HG02763 (cell line): ENCODE data around the gene MRFAP1L1.
"Not testable (repeated sequence)": the region's sequence is repeated elsewhere in the genome, so short reads cannot be mapped to it uniquely, and the experiment has no call there.

Experiments
- ATAC-seq: cut with Tn5 transposase; IDR thresholded peaks from one replicate; pipeline ENCODE4 v1.9.1; 2021; ENCODE audit warnings: mild to moderate bottlenecking, moderate library complexity; ENCODE audit not compliant: unreplicated experiment

MRFAP1L1 gene

GRCh38 chr4:6709230-6710114 lies at the start of gene MRFAP1L1:
Gene MRFAP1L1, minus strand, starts transcription at chr4:6709865. Its CDS starts 236 bp downstream, at chr4:6709629.
- ATAC-seq = peak; percentile 71

- ATAC-seq = no peak
Observed at GRCh38 chr4:6758728-6759127, 49.1 kb upstream of the MRFAP1L1 start.

- ATAC-seq = not testable (repeated sequence)
Observed at GRCh38 chr4:6756345-6756744, 46.7 kb upstream of the MRFAP1L1 start.

GRCh38 chr4:6755088-6755753 lies 45.6 kb upstream of the MRFAP1L1 start:
- ATAC-seq = no peak

- ATAC-seq = no peak
Observed at GRCh38 chr4:6754481-6755087, 44.9 kb upstream of the MRFAP1L1 start.

DNA sequence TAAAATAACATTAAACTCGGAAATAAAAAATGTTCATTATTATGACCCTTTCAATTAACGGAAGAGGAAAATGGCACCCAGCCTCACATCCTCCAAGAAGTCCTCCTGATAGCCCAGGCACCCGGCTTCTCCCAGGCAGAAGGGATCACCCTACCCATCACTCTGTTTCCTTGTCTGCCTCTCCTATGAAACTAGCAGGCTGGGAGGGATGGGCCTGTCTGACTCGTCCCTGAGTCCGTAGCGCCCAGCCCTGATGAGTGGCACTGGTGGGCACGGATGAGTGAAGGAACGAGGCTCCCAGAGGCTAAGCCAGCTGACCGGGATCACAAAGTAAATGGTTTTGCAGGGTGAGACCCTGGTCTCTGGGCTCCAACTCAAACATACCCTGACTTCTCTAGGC lies 44.2 kb upstream of the MRFAP1L1 start:
- no peak for ATAC-seq

DNA sequence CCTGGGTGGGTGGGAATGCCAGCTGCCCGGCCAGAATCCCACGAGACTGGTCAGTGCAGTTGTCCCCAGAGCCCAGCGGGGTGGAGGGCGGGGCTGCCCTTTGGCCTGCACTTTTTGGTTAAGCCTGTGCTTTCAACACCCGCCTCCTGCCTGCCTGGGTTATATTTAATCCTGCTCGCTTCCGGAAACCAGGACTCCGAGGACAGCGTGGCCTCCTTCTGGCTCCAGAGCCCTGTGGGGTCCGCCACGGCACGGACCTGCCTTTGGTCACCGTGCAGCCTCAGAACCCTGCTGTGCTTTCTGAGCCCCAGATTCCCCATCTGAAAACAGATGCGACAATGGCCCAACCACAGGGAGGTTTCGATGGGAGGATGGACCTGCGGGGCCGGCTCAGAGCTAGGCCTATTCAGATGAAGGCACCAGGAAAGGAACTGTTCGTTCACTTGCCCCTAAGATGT lies 43.5 kb upstream of the MRFAP1L1 start:
- ATAC-seq = no peak

DNA sequence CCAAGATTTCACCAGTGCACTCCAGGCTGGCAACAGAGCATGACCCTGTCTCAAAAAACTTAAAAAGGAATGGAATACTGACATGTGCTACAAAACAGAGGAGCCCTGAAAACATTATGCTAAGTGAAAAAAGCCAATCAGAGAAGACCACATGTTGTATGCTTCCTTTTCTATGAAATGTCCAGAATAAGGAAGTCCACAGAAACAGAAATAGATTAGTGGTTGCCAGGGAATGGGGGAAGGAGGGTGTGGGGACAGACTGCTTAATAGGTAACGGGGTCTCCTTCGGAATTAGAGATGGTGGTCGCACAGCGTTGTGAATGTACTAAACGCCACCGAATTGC lies 42.8 kb upstream of the MRFAP1L1 start:
- ATAC-seq = no peak

GRCh38 chr4:6751611-6752485 lies 42.2 kb upstream of the MRFAP1L1 start:
- no peak for ATAC-seq

- ATAC-seq = no peak
Observed at GRCh38 chr4:6750286-6751221, 40.9 kb upstream of the MRFAP1L1 start.

DNA sequence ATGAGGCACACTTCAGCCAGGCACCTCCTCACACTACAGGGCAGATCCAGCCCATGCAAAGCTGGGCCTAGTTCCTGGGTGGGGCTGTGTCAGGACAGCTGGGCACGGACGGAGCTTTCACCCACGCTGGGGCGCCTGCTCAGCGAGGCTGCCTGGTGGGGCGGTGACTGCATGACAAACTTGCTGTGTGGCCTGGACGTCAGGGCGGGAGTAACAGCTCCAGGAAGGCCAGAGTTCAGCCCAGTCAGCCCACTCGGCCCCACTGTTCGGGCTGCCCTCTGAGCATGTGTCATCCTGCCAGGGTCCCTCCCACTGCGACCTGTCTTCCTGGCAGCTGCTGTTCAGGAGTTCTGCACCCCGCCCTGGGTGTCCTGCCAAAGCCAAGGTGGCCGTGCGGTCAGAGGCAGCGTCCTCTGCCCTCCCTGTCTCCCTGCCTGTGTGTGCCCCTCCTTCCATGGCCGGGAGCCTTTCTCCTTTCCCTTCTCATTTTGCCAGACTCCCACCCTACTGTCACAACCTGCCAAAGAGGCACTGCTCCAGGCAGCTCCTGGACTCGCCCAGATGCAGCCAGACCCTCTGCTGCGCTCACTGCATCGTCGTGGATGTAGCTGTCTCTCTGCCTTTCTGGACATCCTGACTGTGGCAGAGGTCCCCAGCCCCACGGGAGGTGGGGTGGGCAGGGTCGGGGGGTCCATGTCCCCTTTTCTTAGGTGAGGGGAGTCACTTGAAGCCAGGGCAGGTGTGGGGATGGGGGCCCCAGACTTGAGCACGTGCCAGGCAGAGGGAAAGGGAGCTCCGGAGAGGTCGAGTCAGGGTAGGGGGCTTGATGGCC lies 39.9 kb upstream of the MRFAP1L1 start:
- no peak for ATAC-seq

DNA sequence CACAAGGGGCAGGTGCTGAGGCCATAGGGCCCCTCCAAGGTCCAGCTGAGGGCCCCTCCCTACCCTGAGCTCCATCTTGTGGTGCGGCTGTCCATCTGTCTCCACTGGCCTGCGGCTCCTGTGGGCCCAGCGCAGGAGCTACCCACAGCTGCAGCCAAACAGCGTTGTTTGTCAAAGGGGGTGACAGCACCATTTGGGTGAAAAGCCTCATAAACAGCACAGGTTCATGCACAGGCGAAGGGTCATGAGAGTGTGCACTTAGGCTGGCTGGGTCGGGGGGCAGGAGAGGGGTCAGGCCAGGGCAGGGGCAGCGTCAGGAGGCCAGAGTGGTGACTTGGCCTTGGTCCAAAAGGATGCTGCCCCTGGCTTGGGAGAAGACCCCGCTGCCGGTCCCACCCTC lies 38.6 kb upstream of the MRFAP1L1 start:
- ATAC-seq = no peak

- no peak for ATAC-seq
Observed at GRCh38 chr4:6747294-6748051, 37.8 kb upstream of the MRFAP1L1 start.

- no peak for ATAC-seq
Observed at GRCh38 chr4:6746721-6747293, 37.1 kb upstream of the MRFAP1L1 start.

GRCh38 chr4:6742989-6743388 lies 33.3 kb upstream of the MRFAP1L1 start:
- ATAC-seq = no peak

DNA sequence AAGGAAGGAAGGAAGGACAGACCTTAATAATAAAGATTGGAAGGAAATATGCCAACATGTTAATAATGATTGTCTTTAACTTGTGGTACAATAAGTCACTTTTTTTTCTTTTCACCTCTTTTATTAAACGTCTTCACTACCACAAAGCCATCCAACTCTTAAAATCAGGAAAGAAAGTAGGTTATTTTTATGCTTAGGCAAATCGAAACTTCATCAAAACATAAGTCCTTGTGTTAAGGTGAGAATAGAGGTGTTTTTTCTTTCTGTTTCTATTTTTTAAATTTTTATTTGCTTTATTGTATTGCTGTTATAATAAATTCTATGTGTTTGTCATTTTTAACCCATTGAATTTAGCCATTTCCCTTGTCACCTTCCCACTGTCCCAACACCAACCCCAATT lies 32.8 kb upstream of the MRFAP1L1 start:
- no peak for ATAC-seq

GRCh38 chr4:6740347-6740746 lies 30.7 kb upstream of the MRFAP1L1 start:
- no peak for ATAC-seq

- ATAC-seq = no peak
Observed at GRCh38 chr4:6739920-6740319, 30.3 kb upstream of the MRFAP1L1 start.
